HCT116 (cell line): ENCODE data around the gene ZNF334.

Experiments used
- POLR2AphosphoS5 ChIP-seq: IDR thresholded peaks from 2 replicates; pipeline ENCODE4 v1.6.1; 2011; ENCODE audit warnings: mild to moderate bottlenecking, low read depth, low read length, moderate library complexity
- TF ChIP-seq, protein P1 (sequence below), 3 experiments: fragments of 200-600 bp in 1 of 3; sonication (generic) in 1 of 3; IDR thresholded peaks in 2 of 3; conservative IDR thresholded peaks in 1 of 3; 2 replicates each; pipeline ENCODE4 v1.5.1; 2012 to 2017; ENCODE audit warnings: low read depth in 2 of 3, low read length in 2 of 3, antibody characterized with exemption in 1 of 3, borderline replicate concordance in 1 of 3, control low read depth in 1 of 3, mild to moderate bottlenecking in 1 of 3, mixed read lengths in 1 of 3, mixed run types in 1 of 3, moderate library complexity in 1 of 3; ENCODE audit not compliant: insufficient read depth in 1 of 3

- TF ChIP-seq, protein P1, sequence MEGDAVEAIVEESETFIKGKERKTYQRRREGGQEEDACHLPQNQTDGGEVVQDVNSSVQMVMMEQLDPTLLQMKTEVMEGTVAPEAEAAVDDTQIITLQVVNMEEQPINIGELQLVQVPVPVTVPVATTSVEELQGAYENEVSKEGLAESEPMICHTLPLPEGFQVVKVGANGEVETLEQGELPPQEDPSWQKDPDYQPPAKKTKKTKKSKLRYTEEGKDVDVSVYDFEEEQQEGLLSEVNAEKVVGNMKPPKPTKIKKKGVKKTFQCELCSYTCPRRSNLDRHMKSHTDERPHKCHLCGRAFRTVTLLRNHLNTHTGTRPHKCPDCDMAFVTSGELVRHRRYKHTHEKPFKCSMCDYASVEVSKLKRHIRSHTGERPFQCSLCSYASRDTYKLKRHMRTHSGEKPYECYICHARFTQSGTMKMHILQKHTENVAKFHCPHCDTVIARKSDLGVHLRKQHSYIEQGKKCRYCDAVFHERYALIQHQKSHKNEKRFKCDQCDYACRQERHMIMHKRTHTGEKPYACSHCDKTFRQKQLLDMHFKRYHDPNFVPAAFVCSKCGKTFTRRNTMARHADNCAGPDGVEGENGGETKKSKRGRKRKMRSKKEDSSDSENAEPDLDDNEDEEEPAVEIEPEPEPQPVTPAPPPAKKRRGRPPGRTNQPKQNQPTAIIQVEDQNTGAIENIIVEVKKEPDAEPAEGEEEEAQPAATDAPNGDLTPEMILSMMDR (IDR thresholded peaks at IDR 0.05 in 2 of 3, conservative IDR thresholded peaks at IDR 0.05 in 1 of 3; ENCODE audit: borderline replicate concordance in 1 of 3, insufficient read depth in 1 of 3, low read depth in 2 of 3, low read length in 2 of 3), result no peak
- TF ChIP-seq POLR2AphosphoS5, result no peak
These were observed 56.9 kb downstream of the ZNF334 start for GRCh38 chr20:46456255-46457028.
